H1 (cell line): Measurements from ENCODE around the gene LRP2BP.

ENCODE experiments used
- CEBPB ChIP-seq: IDR thresholded peaks from 2 replicates; pipeline ENCODE4 v1.6.1; 2012; ENCODE audit warnings: low read depth, low read length
- EP300 ChIP-seq, 2 experiments: IDR thresholded peaks; 1 replicate in 1 of 2; 2 replicates in 1 of 2; pipeline ENCODE4 v1.6.1; 2011 to 2012; ENCODE audit warnings: low read depth in 2 of 2, low read length in 2 of 2, mild to moderate bottlenecking in 2 of 2, borderline replicate concordance in 1 of 2, inconsistent platforms in 1 of 2, moderate library complexity in 1 of 2
- EZH2 ChIP-seq: fragments of 200-600 bp; sonication (generic); IDR thresholded peaks from 2 replicates; pipeline ENCODE4 v1.7.1; 2012; ENCODE audit warnings: low read depth, mild to moderate bottlenecking, moderate library complexity, low read length, inconsistent platforms; ENCODE audit not compliant: severe bottlenecking
- JUND ChIP-seq: IDR thresholded peaks from 2 replicates; pipeline ENCODE4 v1.6.1; 2011; ENCODE audit warnings: mild to moderate bottlenecking, improper control_type of control experiment, low read length
- MAFK ChIP-seq: IDR thresholded peaks from 2 replicates; pipeline ENCODE4 v1.6.1; 2012; ENCODE audit warnings: low read depth, mild to moderate bottlenecking, improper control_type of control experiment, low read length
- POU5F1 ChIP-seq: IDR thresholded peaks from 2 replicates; pipeline ENCODE4 v1.6.1; 2011; ENCODE audit warnings: low read depth, mild to moderate bottlenecking, low read length, moderate library complexity
- RXRA ChIP-seq: IDR thresholded peaks from 2 replicates; pipeline ENCODE4 v1.6.1; 2011; ENCODE audit warnings: low read depth, mild to moderate bottlenecking, low read length, moderate library complexity; ENCODE audit not compliant: insufficient read depth
- SIN3A ChIP-seq, 2 experiments: IDR thresholded peaks in 1 of 2; conservative IDR thresholded peaks in 1 of 2; 2 replicates each; pipeline ENCODE4 v1.6.1; 2011 to 2012; ENCODE audit warnings: low read length in 2 of 2, improper control_type of control experiment in 1 of 2, low read depth in 1 of 2, mild to moderate bottlenecking in 1 of 2
- SP1 ChIP-seq: IDR thresholded peaks from 2 replicates; pipeline ENCODE4 v1.6.1; 2011; ENCODE audit warnings: low read depth, low read length
- TAF1 ChIP-seq: IDR thresholded peaks from 2 replicates; pipeline ENCODE4 v1.6.1; 2011; ENCODE audit warnings: mild to moderate bottlenecking, low read depth, low read length
- TEAD4 ChIP-seq: IDR thresholded peaks from 2 replicates; pipeline ENCODE4 v1.6.1; 2012; ENCODE audit warnings: low read depth, low read length, inconsistent platforms, mixed read lengths
- ZNF274 ChIP-seq: IDR thresholded peaks from 2 replicates; pipeline ENCODE4 v1.7.0; 2012; ENCODE audit warnings: low read length, borderline replicate concordance; ENCODE audit errors: extremely low read depth
- TF ChIP-seq, protein P1 (sequence below): IDR thresholded peaks from 2 replicates; pipeline ENCODE4 v1.6.1; 2011; ENCODE audit warnings: low read depth, mild to moderate bottlenecking, low read length; ENCODE audit not compliant: insufficient read depth
- TF ChIP-seq, protein P2 (sequence below), 3 experiments: IDR thresholded peaks; 1 replicate in 2 of 3; 2 replicates in 1 of 3; pipeline versions ENCODE4 v1.5.1 to v1.6.1; 2011; ENCODE audit warnings: low read length in 3 of 3, mild to moderate bottlenecking in 3 of 3, inconsistent platforms in 2 of 3, low read depth in 1 of 3, moderate library complexity in 1 of 3; ENCODE audit not compliant: insufficient read depth in 1 of 3; ENCODE audit errors: control extremely low read depth in 1 of 3

DNA sequence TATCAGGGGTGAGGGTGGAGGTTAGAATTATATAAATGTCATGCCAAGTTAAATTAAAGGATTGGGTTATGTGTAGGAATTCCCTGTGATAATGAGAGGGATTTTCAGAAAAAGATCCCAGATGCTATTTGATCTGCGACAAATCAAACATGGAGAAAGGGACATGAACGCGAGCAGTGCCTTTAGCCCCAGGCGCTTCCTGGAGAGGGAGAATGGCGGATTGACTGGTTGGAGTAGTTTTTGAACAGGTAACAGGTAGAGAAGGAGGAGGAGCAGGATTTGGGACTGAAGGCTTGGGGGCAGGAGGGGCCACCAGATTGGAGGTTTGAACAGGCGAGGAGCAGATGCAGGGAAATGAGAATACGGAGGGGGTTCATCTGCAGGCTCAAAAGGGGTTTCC lies 67.1 kb downstream of the LRP2BP start:
- TF ChIP-seq SIN3A (conservative IDR thresholded peaks at IDR 0.05 in 1 of 2, IDR thresholded peaks at IDR 0.05 in 1 of 2; ENCODE audit: low read depth in 1 of 2, low read length in 2 of 2) (no peak), CEBPB (no peak), MAFK (no peak), TEAD4 (no peak), TAF1 (no peak), ZNF274 (no peak), SP1 (no peak), POU5F1 (no peak), EP300 (IDR thresholded peaks at IDR 0.05; ENCODE audit: borderline replicate concordance in 1 of 2, low read depth in 2 of 2, low read length in 2 of 2) (no peak), EZH2 (no peak), RXRA (no peak), JUND (no peak)
- TF ChIP-seq, protein P1, sequence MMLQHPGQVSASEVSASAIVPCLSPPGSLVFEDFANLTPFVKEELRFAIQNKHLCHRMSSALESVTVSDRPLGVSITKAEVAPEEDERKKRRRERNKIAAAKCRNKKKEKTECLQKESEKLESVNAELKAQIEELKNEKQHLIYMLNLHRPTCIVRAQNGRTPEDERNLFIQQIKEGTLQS, result no peak
- TF ChIP-seq, protein P2, sequence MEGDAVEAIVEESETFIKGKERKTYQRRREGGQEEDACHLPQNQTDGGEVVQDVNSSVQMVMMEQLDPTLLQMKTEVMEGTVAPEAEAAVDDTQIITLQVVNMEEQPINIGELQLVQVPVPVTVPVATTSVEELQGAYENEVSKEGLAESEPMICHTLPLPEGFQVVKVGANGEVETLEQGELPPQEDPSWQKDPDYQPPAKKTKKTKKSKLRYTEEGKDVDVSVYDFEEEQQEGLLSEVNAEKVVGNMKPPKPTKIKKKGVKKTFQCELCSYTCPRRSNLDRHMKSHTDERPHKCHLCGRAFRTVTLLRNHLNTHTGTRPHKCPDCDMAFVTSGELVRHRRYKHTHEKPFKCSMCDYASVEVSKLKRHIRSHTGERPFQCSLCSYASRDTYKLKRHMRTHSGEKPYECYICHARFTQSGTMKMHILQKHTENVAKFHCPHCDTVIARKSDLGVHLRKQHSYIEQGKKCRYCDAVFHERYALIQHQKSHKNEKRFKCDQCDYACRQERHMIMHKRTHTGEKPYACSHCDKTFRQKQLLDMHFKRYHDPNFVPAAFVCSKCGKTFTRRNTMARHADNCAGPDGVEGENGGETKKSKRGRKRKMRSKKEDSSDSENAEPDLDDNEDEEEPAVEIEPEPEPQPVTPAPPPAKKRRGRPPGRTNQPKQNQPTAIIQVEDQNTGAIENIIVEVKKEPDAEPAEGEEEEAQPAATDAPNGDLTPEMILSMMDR (IDR thresholded peaks at IDR 0.05; ENCODE audit: control extremely low read depth in 1 of 3, insufficient read depth in 1 of 3, low read depth in 1 of 3, low read length in 3 of 3), result no peak
